ENCODE measurements around the gene CD300A.

Gene CD300A

DNA sequence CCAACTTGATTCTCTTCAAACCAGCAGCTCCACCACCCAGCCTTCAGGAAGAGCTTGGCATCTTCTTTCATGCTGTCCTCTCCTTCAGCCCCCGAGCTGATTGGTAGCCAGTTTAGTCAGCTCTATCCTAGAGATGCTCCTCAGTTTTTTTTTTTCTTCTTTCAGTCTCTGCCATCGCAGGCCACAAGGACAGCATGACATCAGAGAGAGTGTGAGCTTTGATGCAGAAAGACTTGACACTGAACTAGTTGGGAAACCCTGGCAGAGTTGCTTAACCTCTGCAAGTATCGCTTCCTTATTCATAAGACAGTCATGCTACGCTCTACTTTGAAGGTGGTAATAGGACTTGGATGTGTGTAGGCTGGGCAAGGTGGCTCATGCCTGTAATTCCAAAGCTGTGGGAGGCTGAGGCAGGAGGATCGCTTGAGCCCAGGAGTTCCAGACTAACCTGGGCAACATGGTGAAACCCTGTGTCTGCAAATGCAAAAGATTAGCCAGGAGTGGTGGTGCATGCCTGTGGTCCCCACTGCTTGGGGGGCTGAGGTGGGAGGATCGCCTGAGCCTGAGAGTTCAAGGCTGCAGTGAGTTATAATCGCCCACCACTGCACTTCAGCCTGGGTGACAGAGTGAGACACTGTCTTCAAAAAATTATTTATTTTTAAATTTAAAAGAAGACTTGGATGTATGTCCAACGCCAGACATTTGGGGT, 62.2 kb downstream of the CD300A start:
- TF ChIP-seq CTCF (IDR thresholded peaks at IDR 0.05; ENCODE audit: low read depth, low read length, missing control alignments): no peak
- DNase-seq (ENCODE audit: extremely low read depth, low read depth): no peak

GRCh38 chr17:74529243-74529642, 62.8 kb downstream of the CD300A start:
- no peak for DNase-seq (ENCODE audit: extremely low read depth, low read depth)
- no peak for TF ChIP-seq CTCF (IDR thresholded peaks at IDR 0.05; ENCODE audit: low read depth, low read length, missing control alignments)
- H3K4me3 ChIP-seq (replicated peaks; ENCODE audit: low read depth, low read length): no peak overlapping the region

More for the DNA sequence above, 62.2 kb downstream of the CD300A start:
- H3K4me3 ChIP-seq (replicated peaks; ENCODE audit: low read depth, low read length): no peak overlapping the region

DNA sequence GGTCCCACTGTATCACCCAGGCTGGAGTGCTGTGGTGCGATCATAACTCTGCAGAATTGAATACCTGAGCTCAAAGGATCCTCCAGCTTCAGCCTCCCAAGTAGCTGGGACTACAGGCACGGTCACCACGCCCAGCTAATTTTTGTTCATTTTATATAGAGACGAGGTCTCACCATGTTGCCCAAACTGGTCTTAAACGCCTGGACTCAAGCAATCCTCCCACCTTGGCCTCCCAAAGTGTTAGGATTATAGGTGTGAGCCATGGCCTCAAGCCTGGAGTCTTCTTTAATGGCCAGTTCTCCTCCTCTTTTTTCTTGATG, 64.4 kb downstream of the CD300A start:
- DNase-seq (ENCODE audit: extremely low read depth, low read depth): no peak
- no peak for TF ChIP-seq CTCF (IDR thresholded peaks at IDR 0.05; ENCODE audit: low read depth, low read length, missing control alignments)
- H3K4me3 ChIP-seq (replicated peaks; ENCODE audit: low read depth, low read length): no peak overlapping the region

GRCh38 chr17:74531231-74531761, 64.9 kb downstream of the CD300A start, which contains the start of gene CD300LB:
Gene CD300LB, minus strand, starts transcription at chr17:74531475. Its CDS starts 125 bp downstream, at chr17:74531350.
- TF ChIP-seq CTCF (IDR thresholded peaks at IDR 0.05; ENCODE audit: low read depth, low read length, missing control alignments): no peak
- no peak for DNase-seq (ENCODE audit: extremely low read depth, low read depth)
- no peak within 1 kb of the TSS for H3K4me3 ChIP-seq (replicated peaks; ENCODE audit: low read depth, low read length)

DNA sequence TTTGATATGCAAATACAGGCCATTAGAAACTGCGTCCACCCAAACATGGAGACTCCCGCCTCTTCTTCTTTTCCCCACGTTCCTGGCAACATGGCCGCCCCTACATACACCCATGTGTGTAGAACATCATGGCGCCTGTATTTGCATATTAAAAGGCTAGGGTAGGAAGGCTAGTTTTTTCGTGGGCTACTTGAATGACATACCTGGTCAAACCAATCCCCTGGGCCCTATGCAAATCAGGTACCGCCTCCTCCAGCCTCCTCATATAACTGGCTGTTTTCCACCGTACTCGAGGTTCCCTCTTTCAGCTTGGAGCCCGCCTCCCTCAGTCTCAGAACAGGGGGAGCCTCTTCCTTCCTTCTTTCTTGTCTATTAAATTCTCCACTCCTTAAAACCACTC, 65.7 kb downstream of the CD300A start:
- DNase-seq (ENCODE audit: extremely low read depth, low read depth): no peak
- no peak for TF ChIP-seq CTCF (IDR thresholded peaks at IDR 0.05; ENCODE audit: low read depth, low read length, missing control alignments)
- no peak overlapping the region for H3K4me3 ChIP-seq (replicated peaks; ENCODE audit: low read depth, low read length)
